GM23248 (cell line): Measurements from ENCODE around the gene NDUFAF2. TPM values are rescaled to one million over a fixed set of nuclear protein-coding genes. Genes with fewer than 3 reads are reported as not detected.

Source experiments
- DNase-seq: peaks from one replicate; pipeline ENCODE4 v3.0.0-alpha.2; 2015
- H2AFZ ChIP-seq: fragments of 200-600 bp; sonication (generic); 2 replicates; pipeline ENCODE4 v1.6.1; 2016; ENCODE audit warnings: antibody characterized with exemption
- H3F3A ChIP-seq: fragments of 200-600 bp; sonication (generic); 2 replicates; pipeline ENCODE4 v1.6.1; 2016; ENCODE audit warnings: mild to moderate bottlenecking, antibody characterized with exemption, mixed run types; ENCODE audit not compliant: insufficient read depth
- H3K27ac ChIP-seq: fragments of 200-600 bp; sonication (generic); 2 replicates; pipeline ENCODE4 v1.5.1; 2016; ENCODE audit warnings: mild to moderate bottlenecking
- H3K27me3 ChIP-seq: fragments of 200-600 bp; sonication (generic); replicated peaks from 2 replicates; pipeline ENCODE4 v1.6.1; 2016; ENCODE audit warnings: mild to moderate bottlenecking; ENCODE audit not compliant: insufficient read depth
- H3K36me3 ChIP-seq: fragments of 200-600 bp; sonication (generic); 2 replicates; pipeline ENCODE4 v1.6.1; 2016; ENCODE audit warnings: low read depth, mild to moderate bottlenecking
- H3K4me1 ChIP-seq: fragments of 200-600 bp; sonication (generic); 2 replicates; pipeline ENCODE4 v1.6.1; 2016; ENCODE audit warnings: mild to moderate bottlenecking; ENCODE audit not compliant: insufficient read depth
- H3K4me2 ChIP-seq: fragments of 200-600 bp; sonication (generic); one replicate; pipeline ENCODE4 v1.6.1; 2016; ENCODE audit warnings: mild to moderate bottlenecking; ENCODE audit not compliant: unreplicated experiment
- H3K4me3 ChIP-seq: fragments of 200-600 bp; sonication (generic); 2 replicates; pipeline ENCODE4 v1.5.1; 2016; ENCODE audit warnings: mild to moderate bottlenecking
- H3K79me2 ChIP-seq: fragments of 200-600 bp; sonication (generic); 2 replicates; pipeline ENCODE4 v1.6.1; 2016; ENCODE audit warnings: mild to moderate bottlenecking; ENCODE audit not compliant: insufficient read depth
- H3K9ac ChIP-seq: fragments of 200-600 bp; sonication (generic); 2 replicates; pipeline ENCODE4 v1.6.1; 2016; ENCODE audit warnings: mild to moderate bottlenecking
- H3K9me2 ChIP-seq: fragments of 200-600 bp; sonication (generic); 2 replicates; pipeline ENCODE4 v1.6.1; 2016; ENCODE audit warnings: mixed run types, mild to moderate bottlenecking, moderate library complexity; ENCODE audit not compliant: insufficient read depth
- H3K9me3 ChIP-seq: fragments of 200-600 bp; sonication (generic); one replicate; pipeline ENCODE4 v1.6.1; 2017; ENCODE audit warnings: low read depth
- H4K20me1 ChIP-seq: fragments of 200-600 bp; sonication (generic); 2 replicates; pipeline ENCODE4 v1.6.0; 2016; ENCODE audit not compliant: insufficient read depth
- EZH2 ChIP-seq: fragments of 200-600 bp; sonication (generic); IDR thresholded peaks from 2 replicates; pipeline ENCODE4 v1.6.1; 2018; ENCODE audit warnings: antibody characterized with exemption, mild to moderate bottlenecking; ENCODE audit not compliant: insufficient read depth, poor library complexity, severe bottlenecking
- EZH2phosphoT487 ChIP-seq: fragments of 200-600 bp; sonication (generic); IDR thresholded peaks from 2 replicates; pipeline ENCODE4 v1.6.1; 2018; ENCODE audit warnings: antibody characterized with exemption, moderate library complexity, mild to moderate bottlenecking, low read depth; ENCODE audit not compliant: insufficient read depth
- WGBS, 2 experiments: methylation state at CpG; one replicate each; pipeline ENCODE4 v1.1.6; 2015 to 2017; ENCODE audit warnings: low lambda C conversion rate in 2 of 2, low coverage in 1 of 2; ENCODE audit errors: missing lambda C conversion rate in 2 of 2; 5-methylcytosine and 5-hydroxymethylcytosine counted together
- in situ Hi-C: fragments of 300-500 bp; cut with MboI; formaldehyde crosslinking; loops from 2 replicates; pipeline ENCODE4 v1.15.0; 2020
- polyA plus RNA-seq: library from polyadenylated mRNA; unstranded; fragments of >200 nt; fragmentation: Nextera tagmentation; extraction: Ambion mirVana; gene quantifications from 2 replicates; pipeline ENCODE4 v1.2.1, GENCODE V29; 2016
- total RNA-seq: library from RNA; depleted of rRNA; stranded (reverse); fragments of >200 nt; shearing (Covaris generic); gene quantifications from 2 replicates; pipeline ENCODE4 v1.2.3, GENCODE V29; 2014

Gene NDUFAF2
- total and polyA plus RNA-seq, 2 experiments from 2014 or later: 28.9 to 67.0 TPM

DNA sequence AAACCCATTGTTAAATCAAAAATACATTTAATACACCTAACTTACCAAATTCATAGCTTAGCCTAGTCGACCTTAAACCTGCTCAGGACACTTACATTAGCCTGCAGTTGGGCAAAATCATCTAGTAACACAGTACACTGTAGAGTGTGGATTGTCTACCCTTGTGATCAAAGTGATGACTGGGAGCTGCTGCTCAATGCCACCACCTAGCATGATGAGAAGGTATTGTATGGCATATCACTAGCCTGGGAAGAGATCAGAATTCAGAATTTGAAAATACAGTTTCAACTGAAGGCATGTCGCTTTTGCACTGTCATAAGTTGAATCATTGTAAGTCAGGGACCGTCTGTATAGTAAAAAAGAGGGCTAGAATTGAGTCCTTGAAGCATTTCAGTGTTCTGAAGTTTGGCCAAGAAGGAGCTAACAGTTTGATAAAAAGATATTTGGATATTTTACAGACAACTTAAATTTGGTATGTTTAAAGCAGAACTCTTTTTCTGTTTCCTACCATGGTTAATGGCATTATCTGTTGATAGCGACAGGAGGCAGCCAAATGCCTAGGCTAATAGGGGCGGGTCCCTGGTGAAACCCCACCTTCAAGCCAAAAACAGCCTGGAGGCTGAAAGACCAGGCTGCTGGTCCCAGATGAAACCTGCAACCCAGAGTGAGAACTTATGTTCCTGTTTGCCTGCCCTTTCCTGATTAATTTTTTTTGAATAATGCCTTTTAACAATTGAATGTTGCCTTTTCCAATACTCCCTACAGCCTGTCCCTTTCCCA lies 194.3 kb downstream of the NDUFAF2 start:
- no peak overlapping the region for H3K4me3 ChIP-seq
- H4K20me1 ChIP-seq: no peaks in the 10 kb centered on the region
- no peaks in the 10 kb centered on the region for H3K9me2 ChIP-seq
- no peaks in the 10 kb centered on the region for H3K36me3 ChIP-seq
- H3K27ac ChIP-seq: no peak overlapping the region
- H3K9me3 ChIP-seq: no peaks in the 10 kb centered on the region
- TF ChIP-seq EZH2: no peak
- no peak for TF ChIP-seq EZH2phosphoT487
- in situ Hi-C loops: no loop called here
- no peaks in the 10 kb centered on the region for H3K79me2 ChIP-seq
- no peaks in the 10 kb centered on the region for H3K27me3 ChIP-seq
- DNase-seq: peak; percentile 28
- H3F3A ChIP-seq: no peaks in the 10 kb centered on the region
- no peaks in the 10 kb centered on the region for H3K4me1 ChIP-seq
- no peak overlapping the region for H2AFZ ChIP-seq
- WGBS, 2 experiments: 90 to 94% methylated on average over 5 of the region's 5 CpGs
- H3K9ac ChIP-seq: no peak overlapping the region
- H3K4me2 ChIP-seq: no peak overlapping the region

DNA sequence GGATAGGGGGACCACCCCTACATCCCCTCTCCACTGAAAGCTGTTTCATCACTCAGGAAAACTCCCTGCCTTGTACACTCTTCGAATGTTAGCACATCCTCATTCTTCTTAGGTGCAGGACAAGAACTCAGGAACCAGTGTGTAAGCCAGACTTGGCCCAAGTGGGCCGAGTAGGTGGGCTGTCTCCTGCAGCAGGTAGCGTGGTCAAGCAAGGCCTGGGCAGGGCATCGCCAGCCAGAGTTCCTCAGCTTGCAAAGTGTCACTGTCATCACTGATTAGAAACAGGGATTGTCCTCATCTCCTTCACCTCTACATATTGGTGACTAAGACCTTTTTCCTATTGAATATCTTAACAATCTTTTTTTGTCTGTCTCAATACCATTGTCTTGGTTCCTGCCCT lies 194.9 kb downstream of the NDUFAF2 start:
- 95 to 97% methylated on average over 4 of the region's 4 CpGs for WGBS, 2 experiments
- TF ChIP-seq EZH2phosphoT487: no peak
- no peak for TF ChIP-seq EZH2

DNA sequence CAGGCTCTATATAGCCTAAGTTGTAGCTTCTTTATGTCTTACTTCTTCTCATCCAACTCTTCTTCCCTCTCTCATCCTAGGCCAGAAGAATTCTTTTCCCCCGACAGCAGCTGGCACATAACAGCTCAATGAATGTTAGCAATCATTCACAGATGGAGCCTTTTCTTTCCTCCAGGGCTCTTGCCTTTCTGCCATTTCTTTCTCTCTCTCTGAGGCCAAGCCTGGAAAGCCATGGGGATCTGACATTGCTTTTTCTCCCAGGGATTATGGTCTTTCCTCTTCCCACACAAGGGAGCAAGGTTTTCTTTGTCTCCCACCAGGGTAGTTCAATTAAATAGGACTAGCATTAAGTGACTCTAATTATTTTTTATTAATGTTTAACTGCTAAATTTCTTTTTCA lies 196.8 kb downstream of the NDUFAF2 start:
- 10 to 22% methylated on average over 1 of the region's 1 CpG for WGBS, 2 experiments
- Histone ChIP-seq H3K79me2 (no peaks in the 10 kb centered on the region), H3K4me1 (no peaks in the 10 kb centered on the region), H3F3A (no peaks in the 10 kb centered on the region), H2AFZ (no peak overlapping the region), H4K20me1 (no peaks in the 10 kb centered on the region), H3K4me2 (no peak overlapping the region), H3K36me3 (no peaks in the 10 kb centered on the region), H3K9me3 (no peaks in the 10 kb centered on the region), H3K27me3 (no peaks in the 10 kb centered on the region), H3K4me3 (no peak overlapping the region), H3K9ac (no peak overlapping the region), H3K27ac (no peak overlapping the region), H3K9me2 (no peaks in the 10 kb centered on the region)
- in situ Hi-C loops: no loop called here
- no peak for DNase-seq
- TF ChIP-seq EZH2phosphoT487: no peak
- TF ChIP-seq EZH2: no peak

More for the DNA sequence above, 194.9 kb downstream of the NDUFAF2 start:
- in situ Hi-C loops: no loop called here
- H3K9me3 ChIP-seq: no peaks in the 10 kb centered on the region
- no peak overlapping the region for H3K9ac ChIP-seq
- H3K4me1 ChIP-seq: no peaks in the 10 kb centered on the region
- H3F3A ChIP-seq: no peaks in the 10 kb centered on the region
- no peaks in the 10 kb centered on the region for H3K27me3 ChIP-seq
- no peaks in the 10 kb centered on the region for H3K9me2 ChIP-seq
- no peak overlapping the region for H3K27ac ChIP-seq
- no peak overlapping the region for H3K4me2 ChIP-seq
- no peak overlapping the region for H2AFZ ChIP-seq
- no peak overlapping the region for H3K4me3 ChIP-seq
- no peaks in the 10 kb centered on the region for H4K20me1 ChIP-seq
- no peaks in the 10 kb centered on the region for H3K79me2 ChIP-seq
- DNase-seq: no peak
- no peaks in the 10 kb centered on the region for H3K36me3 ChIP-seq

DNA sequence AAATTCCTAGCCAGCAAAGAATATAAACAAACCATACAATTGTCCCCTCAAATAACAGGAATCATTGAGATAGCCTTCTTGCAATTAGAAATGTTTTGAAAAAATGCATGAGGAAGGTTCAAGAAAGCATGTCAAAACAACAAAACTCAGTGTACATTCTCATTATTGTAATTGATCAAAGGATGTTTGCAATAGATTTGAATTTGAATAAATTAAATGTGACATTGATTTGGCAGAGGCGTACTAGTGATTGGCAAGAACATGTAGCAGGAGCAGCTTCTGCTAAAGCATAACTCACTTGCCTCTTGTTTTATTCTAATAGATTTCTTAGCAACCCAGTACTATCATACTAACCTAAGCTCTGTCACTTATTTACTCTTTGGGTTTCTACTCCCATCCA lies 197.4 kb downstream of the NDUFAF2 start:
- Histone ChIP-seq H3K4me1 (no peaks in the 10 kb centered on the region), H3K79me2 (no peaks in the 10 kb centered on the region), H3K36me3 (no peaks in the 10 kb centered on the region), H3F3A (no peaks in the 10 kb centered on the region), H3K27ac (no peak overlapping the region), H3K9me3 (no peaks in the 10 kb centered on the region), H3K4me3 (no peak overlapping the region), H3K4me2 (no peak overlapping the region), H3K9me2 (no peaks in the 10 kb centered on the region), H2AFZ (no peak overlapping the region), H3K9ac (no peak overlapping the region), H4K20me1 (no peaks in the 10 kb centered on the region), H3K27me3 (no peaks in the 10 kb centered on the region)
- 100% methylated on average over 1 of the region's 1 CpG for WGBS, 2 experiments
- DNase-seq: no peak
- in situ Hi-C loops: no loop called here
- TF ChIP-seq EZH2phosphoT487 (no peak), EZH2 (no peak)

DNA sequence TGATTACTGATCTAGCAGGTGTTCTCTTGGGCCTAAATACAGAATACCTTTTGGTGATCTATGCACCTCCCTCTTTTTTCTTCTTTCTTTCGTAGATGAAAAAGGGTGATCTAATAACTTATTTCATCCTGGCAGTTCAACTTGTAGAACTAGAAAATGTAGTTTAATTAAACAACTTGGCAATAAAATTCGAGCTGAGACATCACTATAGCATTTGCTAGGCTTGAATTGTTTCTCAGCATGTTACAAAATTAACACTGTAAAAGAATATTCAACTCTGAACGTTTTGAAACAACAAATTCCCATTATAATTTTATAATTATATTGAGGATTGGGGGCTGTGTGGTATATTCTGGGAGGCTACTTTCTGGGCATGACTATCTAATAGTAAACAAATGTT lies 197.8 kb downstream of the NDUFAF2 start:
- DNase-seq: no peak
- Histone ChIP-seq H3K9me3 (no peaks in the 10 kb centered on the region), H3K36me3 (no peaks in the 10 kb centered on the region), H3K4me1 (no peaks in the 10 kb centered on the region), H3K27me3 (no peaks in the 10 kb centered on the region), H3K27ac (no peak overlapping the region), H3K4me3 (no peak overlapping the region), H3K4me2 (no peak overlapping the region), H3F3A (no peaks in the 10 kb centered on the region), H3K9me2 (no peaks in the 10 kb centered on the region), H3K79me2 (peaks cover 4% of the 10 kb centered on the region; the same call in 1 of the 2 replicates), H3K9ac (no peak overlapping the region), H4K20me1 (no peaks in the 10 kb centered on the region), H2AFZ (no peak overlapping the region)
- in situ Hi-C loops: no loop called here
- WGBS, 2 experiments: 38% methylated on average over 3 of the region's 3 CpGs
- TF ChIP-seq EZH2: no peak
- TF ChIP-seq EZH2phosphoT487: no peak
